ENCODE results near the gene KRTAP4-4.
"Not testable (repeated sequence)": the region's sequence is repeated elsewhere in the genome, so short reads cannot be mapped to it uniquely, and the experiment has no call there.

Gene KRTAP4-4

DNA sequence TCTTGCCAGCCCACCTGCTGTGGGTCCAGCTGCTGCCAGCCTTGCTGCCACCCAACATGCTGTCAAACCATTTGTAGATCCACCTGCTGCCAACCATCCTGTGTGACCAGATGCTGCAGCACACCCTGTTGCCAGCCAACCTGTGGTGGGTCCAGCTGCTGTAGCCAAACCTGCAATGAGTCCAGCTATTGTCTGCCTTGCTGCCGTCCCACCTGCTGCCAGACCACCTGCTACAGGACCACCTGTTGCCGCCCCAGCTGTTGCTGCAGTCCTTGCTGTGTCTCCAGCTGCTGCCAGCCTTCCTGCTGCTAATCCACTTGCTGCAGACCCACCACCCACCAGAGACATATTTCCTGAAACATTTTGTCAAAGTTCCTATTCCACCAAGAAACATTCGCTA, 29.8 kb upstream of the KRTAP4-4 start:
- H4K20me1 ChIP-seq (ENCODE audit: insufficient read depth, low read length, poor library complexity, severe bottlenecking): no peaks in the 10 kb centered on the region
- H3K36me3 ChIP-seq (ENCODE audit: insufficient read depth, low read length): no peaks in the 10 kb centered on the region
- no peaks in the 10 kb centered on the region for H3K4me1 ChIP-seq (ENCODE audit: insufficient read depth, low read length, poor library complexity, severe bottlenecking)
- TF ChIP-seq CTCF (conservative IDR thresholded peaks at IDR 0.05; ENCODE audit: low read length): no peak
- TF ChIP-seq EZH2phosphoT487 (IDR thresholded peaks at IDR 0.05; ENCODE audit: borderline replicate concordance): no peak
- no peaks in the 10 kb centered on the region for H3K9me2 ChIP-seq (replicated peaks; ENCODE audit: low read depth, low read length)
- no peaks in the 10 kb centered on the region for H3K27me3 ChIP-seq (ENCODE audit: insufficient read depth, low read length, poor library complexity, severe bottlenecking)
- H3K4me3 ChIP-seq (ENCODE audit: low read length, poor library complexity, severe bottlenecking): no peak overlapping the region
- no peaks in the 10 kb centered on the region for H3F3A ChIP-seq (ENCODE audit: low read depth)
- no peak overlapping the region for H3K4me2 ChIP-seq (ENCODE audit: low read depth, low read length, poor library complexity, severe bottlenecking)
- H3K9me3 ChIP-seq (ENCODE audit: insufficient read depth, low read depth, low read length): no peaks in the 10 kb centered on the region
- H2AFZ ChIP-seq (ENCODE audit: low read length): no peak overlapping the region
- H3K79me2 ChIP-seq (ENCODE audit: insufficient read depth, low read length): no peaks in the 10 kb centered on the region
- no peak overlapping the region for H3K9ac ChIP-seq (ENCODE audit: low read depth, low read length, poor library complexity, severe bottlenecking)

DNA sequence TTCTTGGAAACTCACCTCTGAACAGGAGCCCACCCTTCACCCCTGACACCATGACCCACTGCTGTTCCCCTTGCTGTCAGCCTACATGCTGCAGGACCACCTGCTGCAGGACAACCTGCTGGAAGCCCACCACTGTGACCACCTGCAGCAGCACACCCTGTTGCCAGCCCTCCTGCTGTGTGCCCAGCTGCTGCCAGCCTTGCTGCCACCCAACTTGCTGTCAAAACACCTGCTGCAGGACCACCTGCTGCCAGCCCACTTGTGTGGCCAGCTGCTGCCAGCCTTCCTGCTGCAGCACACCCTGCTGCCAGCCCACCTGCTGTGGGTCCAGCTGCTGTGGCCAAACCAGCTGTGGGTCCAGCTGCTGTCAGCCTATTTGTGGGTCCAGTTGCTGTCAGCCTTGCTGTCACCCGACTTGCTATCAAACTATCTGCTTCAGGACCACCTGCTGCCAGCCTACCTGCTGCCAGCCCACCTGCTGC, 29.3 kb upstream of the KRTAP4-4 start, which contains the start of gene KRTAP9-1:
Gene KRTAP9-1, plus strand, starts transcription at position 51 of the 482 bp plus-strand sequence. Its CDS starts 0 bp downstream, at position 51.
- not testable (repeated sequence) for H4K20me1 ChIP-seq (ENCODE audit: insufficient read depth, low read length, poor library complexity, severe bottlenecking); H3F3A ChIP-seq (ENCODE audit: low read depth); H3K36me3 ChIP-seq (ENCODE audit: insufficient read depth, low read length); H3K9ac ChIP-seq (ENCODE audit: low read depth, low read length, poor library complexity, severe bottlenecking); H3K9me3 ChIP-seq (ENCODE audit: insufficient read depth, low read depth, low read length); H3K4me2 ChIP-seq (ENCODE audit: low read depth, low read length, poor library complexity, severe bottlenecking); H3K4me3 ChIP-seq (ENCODE audit: low read length, poor library complexity, severe bottlenecking); H2AFZ ChIP-seq (ENCODE audit: low read length); H3K79me2 ChIP-seq (ENCODE audit: insufficient read depth, low read length); H3K9me2 ChIP-seq (replicated peaks; ENCODE audit: low read depth, low read length); H3K4me1 ChIP-seq (ENCODE audit: insufficient read depth, low read length, poor library complexity, severe bottlenecking); H3K27me3 ChIP-seq (ENCODE audit: insufficient read depth, low read length, poor library complexity, severe bottlenecking)

- no peaks in the 10 kb centered on the region for H3K4me1 ChIP-seq (ENCODE audit: insufficient read depth, low read length, poor library complexity, severe bottlenecking)
- no peaks in the 10 kb centered on the region for H4K20me1 ChIP-seq (ENCODE audit: insufficient read depth, low read length, poor library complexity, severe bottlenecking)
- no peaks in the 10 kb centered on the region for H3K9me2 ChIP-seq (replicated peaks; ENCODE audit: low read depth, low read length)
- H3K79me2 ChIP-seq (ENCODE audit: insufficient read depth, low read length): no peaks in the 10 kb centered on the region
- no peak overlapping the region for H2AFZ ChIP-seq (ENCODE audit: low read length)
- no peaks in the 10 kb centered on the region for H3K36me3 ChIP-seq (ENCODE audit: insufficient read depth, low read length)
- H3K4me3 ChIP-seq (ENCODE audit: low read length, poor library complexity, severe bottlenecking): no peak overlapping the region
- no peaks in the 10 kb centered on the region for H3K27me3 ChIP-seq (ENCODE audit: insufficient read depth, low read length, poor library complexity, severe bottlenecking)
- no peak overlapping the region for H3K4me2 ChIP-seq (ENCODE audit: low read depth, low read length, poor library complexity, severe bottlenecking)
- no peaks in the 10 kb centered on the region for H3K9me3 ChIP-seq (ENCODE audit: insufficient read depth, low read depth, low read length)
- no peak overlapping the region for H3K9ac ChIP-seq (ENCODE audit: low read depth, low read length, poor library complexity, severe bottlenecking)
- no peaks in the 10 kb centered on the region for H3F3A ChIP-seq (ENCODE audit: low read depth)
- no peak for TF ChIP-seq EZH2phosphoT487 (IDR thresholded peaks at IDR 0.05; ENCODE audit: borderline replicate concordance)
- no peak for TF ChIP-seq CTCF (conservative IDR thresholded peaks at IDR 0.05; ENCODE audit: low read length)
Observed at GRCh38 chr17:41186872-41187271, 26.3 kb upstream of the KRTAP4-4 start.

DNA sequence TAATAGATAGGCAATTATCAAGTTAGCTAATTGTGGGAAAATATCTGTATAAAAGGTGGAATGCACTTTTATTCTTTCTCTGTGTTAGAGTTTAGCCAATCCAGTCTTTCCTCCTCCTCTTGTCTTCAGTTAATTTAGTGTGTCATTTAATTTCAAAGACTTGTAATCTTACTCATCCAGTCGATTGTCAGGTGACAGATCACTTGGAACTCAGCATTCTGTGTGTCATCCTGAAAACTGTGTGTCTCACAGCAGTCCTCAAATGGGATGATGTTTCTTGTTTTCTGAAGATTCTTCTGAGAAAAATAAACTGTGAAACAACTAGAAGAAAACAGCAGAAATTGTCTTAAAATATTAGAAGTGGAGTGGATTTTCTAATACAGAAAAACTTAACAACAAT, 24.5 kb upstream of the KRTAP4-4 start:
- H3K4me3 ChIP-seq (ENCODE audit: low read length, poor library complexity, severe bottlenecking): no peak overlapping the region
- H3K4me1 ChIP-seq (ENCODE audit: insufficient read depth, low read length, poor library complexity, severe bottlenecking): no peaks in the 10 kb centered on the region
- H3K9me3 ChIP-seq (ENCODE audit: insufficient read depth, low read depth, low read length): no peaks in the 10 kb centered on the region
- no peaks in the 10 kb centered on the region for H4K20me1 ChIP-seq (ENCODE audit: insufficient read depth, low read length, poor library complexity, severe bottlenecking)
- no peak for TF ChIP-seq EZH2phosphoT487 (IDR thresholded peaks at IDR 0.05; ENCODE audit: borderline replicate concordance)
- no peak for TF ChIP-seq CTCF (conservative IDR thresholded peaks at IDR 0.05; ENCODE audit: low read length)
- H3K36me3 ChIP-seq (ENCODE audit: insufficient read depth, low read length): no peaks in the 10 kb centered on the region
- no peaks in the 10 kb centered on the region for H3K27me3 ChIP-seq (ENCODE audit: insufficient read depth, low read length, poor library complexity, severe bottlenecking)
- H3K79me2 ChIP-seq (ENCODE audit: insufficient read depth, low read length): no peaks in the 10 kb centered on the region
- no peak overlapping the region for H3K9ac ChIP-seq (ENCODE audit: low read depth, low read length, poor library complexity, severe bottlenecking)
- no peak overlapping the region for H2AFZ ChIP-seq (ENCODE audit: low read length)
- no peaks in the 10 kb centered on the region for H3F3A ChIP-seq (ENCODE audit: low read depth)
- no peak overlapping the region for H3K4me2 ChIP-seq (ENCODE audit: low read depth, low read length, poor library complexity, severe bottlenecking)
- no peaks in the 10 kb centered on the region for H3K9me2 ChIP-seq (replicated peaks; ENCODE audit: low read depth, low read length)

Measured in Loucy (cell line).